IMR-90 (cell line): Measurements from ENCODE around the gene YPEL5. TPM values are rescaled to one million over a fixed set of nuclear protein-coding genes. Genes with fewer than 3 reads are reported as not detected.

Experiments used
- ATAC-seq: fragments of 200-7000 bp; cut with Tn5 transposase; 2 replicates; pipeline ENCODE4 v1.9.1; 2020; ENCODE audit warnings: low read depth, mild to moderate bottlenecking, moderate library complexity
- BruUV-seq: library from RNA; stranded (reverse); fragments of 400-500 nt; replicated peaks from 2 replicates; lab custom pipeline; 2021; lab: Mats Ljungman, UMichigan
- CTCF ChIA-PET: fragments of 300-600 bp; formaldehyde crosslinking; extraction: SDS; loops from one replicate; lab custom pipeline; 2021; ENCODE audit warnings: antibody characterized with exemption; lab: Yijun Ruan, JAX
- POLR2A ChIA-PET: fragments of 300-600 bp; sonication (Branson Sonifier 250); formaldehyde crosslinking; loops from one replicate; lab custom pipeline; 2022; ENCODE audit warnings: antibody characterized with exemption; ENCODE audit not compliant: unreplicated experiment; lab: Charles Lee
- DNase-seq: peaks from one replicate; pipeline ENCODE4 v3.0.0; 2013
- H2AFZ ChIP-seq: replicated peaks from 2 replicates; pipeline ENCODE3; 2013; ENCODE audit warnings: low read length, mild to moderate bottlenecking; ENCODE audit not compliant: poor library complexity
- H2AK5ac ChIP-seq: 2 replicates; pipeline ENCODE4 v1.6.1; 2013; ENCODE audit warnings: low read depth, low read length, inconsistent platforms
- H2AK9ac ChIP-seq: replicated peaks from 2 replicates; pipeline ENCODE3; 2013; ENCODE audit warnings: mild to moderate bottlenecking, low read depth, low read length, moderate library complexity; ENCODE audit not compliant: poor library complexity
- H2BK120ac ChIP-seq: 2 replicates; pipeline ENCODE4 v1.6.1; 2013; ENCODE audit warnings: low read depth, low read length, inconsistent platforms
- H2BK15ac ChIP-seq: 3 replicates; pipeline ENCODE4 v1.6.1; 2013; ENCODE audit warnings: low read depth, low read length, inconsistent platforms
- H2BK20ac ChIP-seq: 2 replicates; pipeline ENCODE4 v1.6.1; 2013; ENCODE audit warnings: low read depth, mild to moderate bottlenecking, inconsistent platforms, low read length, moderate library complexity
- H2BK5ac ChIP-seq: 2 replicates; pipeline ENCODE4 v1.6.1; 2013; ENCODE audit warnings: mild to moderate bottlenecking, low read depth, low read length, inconsistent platforms; ENCODE audit not compliant: poor library complexity, severe bottlenecking
- H3K14ac ChIP-seq: replicated peaks from 2 replicates; pipeline ENCODE4 v1.6.1; 2013; ENCODE audit warnings: low read depth, low read length, inconsistent platforms
- H3K18ac ChIP-seq: 2 replicates; pipeline ENCODE4 v1.6.1; 2013; ENCODE audit warnings: low read depth, low read length, control low read depth
- H3K23ac ChIP-seq: 2 replicates; pipeline ENCODE4 v1.6.1; 2013; ENCODE audit warnings: low read depth, low read length, inconsistent platforms
- H3K27ac ChIP-seq: 2 replicates; pipeline ENCODE4 v1.5.1; 2013; ENCODE audit warnings: mild to moderate bottlenecking, control low read depth, low read length; ENCODE audit not compliant: insufficient read depth
- H3K27me3 ChIP-seq: 2 replicates; pipeline ENCODE4 v1.6.1; 2013; ENCODE audit warnings: low read length; ENCODE audit not compliant: control insufficient read depth, insufficient read depth
- H3K36me3 ChIP-seq: 2 replicates; pipeline ENCODE4 v1.6.1; 2013; ENCODE audit warnings: low read length, mixed read lengths; ENCODE audit not compliant: control insufficient read depth, insufficient read depth
- H3K4ac ChIP-seq: 2 replicates; pipeline ENCODE4 v1.6.1; 2013; ENCODE audit warnings: low read depth, low read length, inconsistent platforms
- H3K4me1 ChIP-seq: 2 replicates; pipeline ENCODE4 v1.6.1; 2013; ENCODE audit warnings: low read length, mixed read lengths; ENCODE audit not compliant: control insufficient read depth, insufficient read depth
- H3K4me2 ChIP-seq: 2 replicates; pipeline ENCODE4 v1.6.1; 2013; ENCODE audit warnings: low read depth, mild to moderate bottlenecking, control low read depth, low read length, moderate library complexity
- H3K4me3 ChIP-seq: 2 replicates; pipeline ENCODE4 v1.5.1; 2013; ENCODE audit warnings: low read depth, mild to moderate bottlenecking, control low read depth, low read length, moderate library complexity; ENCODE audit not compliant: insufficient read depth
- H3K56ac ChIP-seq: 2 replicates; pipeline ENCODE4 v1.6.1; 2013; ENCODE audit warnings: low read length, inconsistent platforms; ENCODE audit not compliant: insufficient read depth; ENCODE audit errors: extremely low read depth
- H3K79me1 ChIP-seq, 2 experiments: 2 replicates each; pipeline ENCODE4 v1.6.1; 2013; ENCODE audit warnings: low read length in 2 of 2, inconsistent platforms in 1 of 2, low read depth in 1 of 2
- H3K9ac ChIP-seq: 2 replicates; pipeline ENCODE4 v1.6.1; 2013; ENCODE audit warnings: low read depth, low read length, control low read depth
- H3K9me1 ChIP-seq: 2 replicates; pipeline ENCODE4 v1.6.1; 2013; ENCODE audit warnings: low read length, inconsistent platforms; ENCODE audit not compliant: insufficient read depth
- H3K9me3 ChIP-seq: 2 replicates; pipeline ENCODE4 v1.6.1; 2013; ENCODE audit warnings: low read length; ENCODE audit not compliant: control insufficient read depth, insufficient read depth
- H4K20me1 ChIP-seq: 2 replicates; pipeline ENCODE4 v1.6.1; 2013; ENCODE audit warnings: low read length, inconsistent platforms; ENCODE audit not compliant: insufficient read depth
- H4K5ac ChIP-seq: 2 replicates; pipeline ENCODE4 v1.6.1; 2013; ENCODE audit warnings: mild to moderate bottlenecking, low read depth, low read length, control low read depth
- H4K8ac ChIP-seq, 2 experiments: 2 replicates each; pipeline ENCODE4 v1.6.1; 2013; ENCODE audit warnings: low read depth in 2 of 2, low read length in 2 of 2, control low read depth in 1 of 2, inconsistent platforms in 1 of 2
- H4K91ac ChIP-seq: 2 replicates; pipeline ENCODE4 v1.6.1; 2013; ENCODE audit warnings: low read depth, low read length, inconsistent platforms; ENCODE audit not compliant: insufficient read depth
- BHLHE40 ChIP-seq: fragments of 150-350 bp; IDR thresholded peaks from 2 replicates; pipeline ENCODE4 v1.6.1; 2016; ENCODE audit warnings: mild to moderate bottlenecking, low read depth, low read length
- CEBPB ChIP-seq: IDR thresholded peaks from 2 replicates; pipeline ENCODE4 v1.6.1; 2012; ENCODE audit warnings: low read depth, low read length, improper control_type of control experiment
- CHD1 ChIP-seq: IDR thresholded peaks from 2 replicates; pipeline ENCODE4 v1.6.1; 2012; ENCODE audit warnings: low read depth, low read length, improper control_type of control experiment
- ELK1 ChIP-seq: fragments of 150-350 bp; IDR thresholded peaks from 2 replicates; pipeline ENCODE4 v1.6.1; 2016; ENCODE audit warnings: low read depth, mild to moderate bottlenecking, low read length, moderate library complexity, borderline replicate concordance
- MAFK ChIP-seq: IDR thresholded peaks from 2 replicates; pipeline ENCODE4 v1.6.1; 2012; ENCODE audit warnings: low read depth, low read length, improper control_type of control experiment
- MXI1 ChIP-seq: IDR thresholded peaks from 2 replicates; pipeline ENCODE4 v1.6.1; 2012; ENCODE audit warnings: low read depth, mild to moderate bottlenecking, low read length, moderate library complexity, borderline replicate concordance
- NFE2L2 ChIP-seq: fragments of 150-350 bp; IDR thresholded peaks from 2 replicates; pipeline ENCODE4 v1.6.1; 2016; ENCODE audit warnings: low read depth, mild to moderate bottlenecking, low read length
- POLR2A ChIP-seq: IDR thresholded peaks from 2 replicates; pipeline ENCODE4 v1.6.1; 2012; ENCODE audit warnings: mild to moderate bottlenecking, low read depth, low read length
- RAD21 ChIP-seq: IDR thresholded peaks from 2 replicates; pipeline ENCODE4 v1.6.1; 2012; ENCODE audit warnings: low read length, improper control_type of control experiment
- RFX5 ChIP-seq: IDR thresholded peaks from 2 replicates; pipeline ENCODE4 v1.8.0; 2012; ENCODE audit warnings: low read depth, mild to moderate bottlenecking, low read length, moderate library complexity
- USF2 ChIP-seq: fragments of 150-350 bp; IDR thresholded peaks from 2 replicates; pipeline ENCODE4 v1.6.1; 2017; ENCODE audit warnings: mild to moderate bottlenecking, antibody characterized with exemption, low read length, low read depth
- WGBS, 2 experiments: methylation state at CpG; one replicate each; pipeline versions ENCODE4 v1.1.5 to v1.1.7; 2013; ENCODE audit warnings: missing lambda C conversion rate in 2 of 2; ENCODE audit not compliant: insufficient read length in 1 of 2; ENCODE audit errors: extremely low coverage in 2 of 2; 5-methylcytosine and 5-hydroxymethylcytosine counted together
- dilution Hi-C: fragments of 300-500 bp; cut with HindIII; formaldehyde crosslinking; loops from one replicate; pipeline ENCODE4 v1.14.3; 2018; ENCODE audit warnings: low sequenced_read_pairs; ENCODE audit not compliant: unreplicated experiment
- in situ Hi-C: fragments of 300-500 bp; cut with MboI; formaldehyde crosslinking; loops from 3 replicates; pipeline ENCODE4 v1.14.3; 2019; ENCODE audit warnings: low sequenced_read_pairs, inconsistent platforms, mixed read lengths
- intact Hi-C: fragments of 100-400 bp; cut with micrococcal nuclease; formaldehyde crosslinking; loops from 2 replicates; pipeline ENCODE4 v1.10.0; 2022
- polyA plus RNA-seq, 3 experiments: library from polyadenylated mRNA; depleted of rRNA; stranded (reverse); fragments of >200 nt; gene quantifications; 2 replicates each; pipeline ENCODE4 v1.2.3, GENCODE V29; 2012; ENCODE audit warnings: low replicate concordance in 1 of 3
- total RNA-seq: library from RNA; depleted of rRNA; stranded (reverse); fragments of >200 nt; gene quantifications from 2 replicates; pipeline ENCODE4 v1.2.3, GENCODE V29; 2012

The YPEL5 gene
- total and polyA plus RNA-seq, 2 of the 4 experiments (the other 2 are of a cell fraction), result 40.7 to 62.6 TPM

GRCh38 chr2:30122362-30122761 is 24.4 kb upstream of the YPEL5 start:
- Histone ChIP-seq H2AFZ (no peak overlapping the region), H3K4me2 (no peak overlapping the region), H4K5ac (no peak overlapping the region), H2BK20ac (no peak overlapping the region), H3K27me3 (peaks cover 30% of the 10 kb centered on the region), H2BK120ac (no peak overlapping the region), H2AK5ac (no peak overlapping the region), H3K23ac (no peak overlapping the region), H4K20me1 (no peaks in the 10 kb centered on the region), H3K4me3 (no peak overlapping the region), H3K4ac (no peak overlapping the region), H3K9me3 (no peaks in the 10 kb centered on the region), H3K79me1 (no peaks in the 10 kb centered on the region), H4K91ac (no peak overlapping the region), H3K27ac (no peak overlapping the region), H3K56ac (no peak overlapping the region), H3K18ac (no peak overlapping the region), H3K9ac (no peak overlapping the region), H3K14ac (no peak overlapping the region), H3K9me1 (no peaks in the 10 kb centered on the region), H2BK5ac (no peak overlapping the region), H2AK9ac (no peak overlapping the region), H3K36me3 (no peaks in the 10 kb centered on the region), H3K4me1 (no peaks in the 10 kb centered on the region; the same call in 1 of the 2 replicates), H2BK15ac (no peak overlapping the region), H4K8ac (no peak overlapping the region)
- POLR2A ChIA-PET, result no interaction called here
- BruUV-seq, result no TSS peak
- no peak for DNase-seq
- TF ChIP-seq RFX5, result no peak
- TF ChIP-seq NFE2L2, result no peak
- no peak for TF ChIP-seq RAD21
- no peak for TF ChIP-seq ELK1
- TF ChIP-seq BHLHE40, result no peak
- TF ChIP-seq MAFK, result no peak
- TF ChIP-seq MXI1, result no peak
- no peak for TF ChIP-seq POLR2A
- TF ChIP-seq CHD1, result no peak
- TF ChIP-seq CEBPB, result no peak
- no peak for TF ChIP-seq USF2
- in situ Hi-C loops (loop anchor here (5.0 kb wide), 1 partner anchor 35 kb away; no protein-coding TSS in a partner anchor), dilution Hi-C loops (no loop called here), intact Hi-C loops (no loop called here)
- no CpG with 5 or more reads among the region's 3 CpGs for WGBS, 2 experiments
- no peak for ATAC-seq
- CTCF ChIA-PET, result no interaction called here
